ENCODE results near the gene MBTPS1.

DNA sequence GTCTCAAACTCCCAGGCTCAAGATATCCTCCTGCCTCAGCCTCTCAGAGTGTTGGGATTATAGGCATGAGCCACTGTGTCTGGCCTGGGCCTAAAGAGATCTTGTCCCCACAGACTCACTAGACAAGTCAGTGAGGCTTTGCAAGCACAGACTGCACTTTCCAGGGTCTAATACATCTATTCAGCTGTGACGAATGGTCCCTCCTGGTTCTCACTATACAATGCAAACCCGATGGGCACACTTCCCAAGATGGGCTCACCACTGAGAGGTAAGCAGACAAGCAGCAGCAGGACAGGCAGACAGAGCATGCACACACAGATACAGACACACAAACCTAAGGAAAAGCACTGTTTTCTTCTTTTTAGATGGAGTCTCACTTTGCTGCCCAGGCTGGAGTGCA lies 8.8 kb downstream of the MBTPS1 start:
- TF ChIP-seq, protein P1, sequence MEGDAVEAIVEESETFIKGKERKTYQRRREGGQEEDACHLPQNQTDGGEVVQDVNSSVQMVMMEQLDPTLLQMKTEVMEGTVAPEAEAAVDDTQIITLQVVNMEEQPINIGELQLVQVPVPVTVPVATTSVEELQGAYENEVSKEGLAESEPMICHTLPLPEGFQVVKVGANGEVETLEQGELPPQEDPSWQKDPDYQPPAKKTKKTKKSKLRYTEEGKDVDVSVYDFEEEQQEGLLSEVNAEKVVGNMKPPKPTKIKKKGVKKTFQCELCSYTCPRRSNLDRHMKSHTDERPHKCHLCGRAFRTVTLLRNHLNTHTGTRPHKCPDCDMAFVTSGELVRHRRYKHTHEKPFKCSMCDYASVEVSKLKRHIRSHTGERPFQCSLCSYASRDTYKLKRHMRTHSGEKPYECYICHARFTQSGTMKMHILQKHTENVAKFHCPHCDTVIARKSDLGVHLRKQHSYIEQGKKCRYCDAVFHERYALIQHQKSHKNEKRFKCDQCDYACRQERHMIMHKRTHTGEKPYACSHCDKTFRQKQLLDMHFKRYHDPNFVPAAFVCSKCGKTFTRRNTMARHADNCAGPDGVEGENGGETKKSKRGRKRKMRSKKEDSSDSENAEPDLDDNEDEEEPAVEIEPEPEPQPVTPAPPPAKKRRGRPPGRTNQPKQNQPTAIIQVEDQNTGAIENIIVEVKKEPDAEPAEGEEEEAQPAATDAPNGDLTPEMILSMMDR (IDR thresholded peaks at IDR 0.05; ENCODE audit: insufficient read depth, low read length, poor library complexity, severe bottlenecking): no peak
- TF ChIP-seq EZH2phosphoT487 (conservative IDR thresholded peaks at IDR 0.05; ENCODE audit: low read length): no peak
